PC-9 (cell line): ENCODE results near the gene PLXND1.

Source experiments
- CTCF ChIP-seq: fragments of 200-600 bp; sonication (generic); conservative IDR thresholded peaks from 2 replicates; pipeline ENCODE4 v1.6.1; 2017; ENCODE audit warnings: mixed run types, antibody characterized with exemption, mild to moderate bottlenecking, moderate library complexity
- EZH2 ChIP-seq: fragments of 200-600 bp; sonication (generic); IDR thresholded peaks from 2 replicates; pipeline ENCODE4 v1.8.0; 2017; ENCODE audit warnings: antibody characterized with exemption, low read depth

- TF ChIP-seq EZH2: no peak
- TF ChIP-seq CTCF: no peak
These were observed 57.3 kb downstream of the PLXND1 start for GRCh38 chr3:129549006-129549800.
